GM21367 (cell line): ENCODE results near the gene SLC27A4.

ENCODE experiments used
- ATAC-seq: cut with Tn5 transposase; IDR thresholded peaks from one replicate; pipeline ENCODE4 v1.9.1; 2021; ENCODE audit not compliant: unreplicated experiment

SLC27A4 gene

GRCh38 chr9:128361986-128362646, 21.8 kb downstream of the SLC27A4 start:
- ATAC-seq: peak; percentile 60

DNA sequence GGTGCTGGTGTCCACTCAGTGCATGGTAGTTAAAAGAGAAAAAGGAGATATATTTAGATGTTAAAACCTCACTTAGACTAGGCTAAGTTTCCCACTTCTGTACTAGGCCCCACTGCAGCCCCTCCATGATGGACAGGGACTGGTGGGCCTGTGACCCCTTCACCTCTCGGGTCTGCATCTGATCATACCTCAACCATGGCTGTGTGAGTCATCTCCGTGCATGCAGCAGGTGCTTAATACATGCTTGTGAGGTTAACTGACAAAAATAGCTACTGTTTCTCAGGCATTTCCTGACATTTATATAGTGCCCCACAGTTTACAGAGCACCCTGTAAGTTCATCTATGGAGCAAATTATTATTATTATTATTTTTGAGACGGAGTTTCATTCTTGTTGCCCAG, 22.4 kb downstream of the SLC27A4 start:
- ATAC-seq: no peak

DNA sequence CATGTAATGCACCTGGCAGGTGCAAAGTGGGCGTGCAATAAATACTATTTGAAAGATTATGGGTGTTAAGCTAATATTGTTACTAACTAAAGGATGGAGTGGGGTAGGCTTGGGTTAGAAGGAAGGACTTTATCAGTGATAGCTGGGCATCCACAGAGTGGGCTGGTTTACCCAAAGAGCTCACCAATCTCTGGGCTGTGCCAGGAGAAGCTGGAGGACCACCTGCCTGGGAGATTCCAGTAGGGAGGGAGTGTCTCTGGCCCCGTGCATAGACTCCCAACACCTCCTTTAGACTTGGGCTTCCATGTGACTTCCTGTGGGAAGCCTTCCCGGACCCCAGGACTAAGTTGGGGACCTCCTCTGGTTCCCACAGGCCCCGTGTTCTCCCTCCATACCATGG, 25.2 kb downstream of the SLC27A4 start:
- no peak for ATAC-seq

DNA sequence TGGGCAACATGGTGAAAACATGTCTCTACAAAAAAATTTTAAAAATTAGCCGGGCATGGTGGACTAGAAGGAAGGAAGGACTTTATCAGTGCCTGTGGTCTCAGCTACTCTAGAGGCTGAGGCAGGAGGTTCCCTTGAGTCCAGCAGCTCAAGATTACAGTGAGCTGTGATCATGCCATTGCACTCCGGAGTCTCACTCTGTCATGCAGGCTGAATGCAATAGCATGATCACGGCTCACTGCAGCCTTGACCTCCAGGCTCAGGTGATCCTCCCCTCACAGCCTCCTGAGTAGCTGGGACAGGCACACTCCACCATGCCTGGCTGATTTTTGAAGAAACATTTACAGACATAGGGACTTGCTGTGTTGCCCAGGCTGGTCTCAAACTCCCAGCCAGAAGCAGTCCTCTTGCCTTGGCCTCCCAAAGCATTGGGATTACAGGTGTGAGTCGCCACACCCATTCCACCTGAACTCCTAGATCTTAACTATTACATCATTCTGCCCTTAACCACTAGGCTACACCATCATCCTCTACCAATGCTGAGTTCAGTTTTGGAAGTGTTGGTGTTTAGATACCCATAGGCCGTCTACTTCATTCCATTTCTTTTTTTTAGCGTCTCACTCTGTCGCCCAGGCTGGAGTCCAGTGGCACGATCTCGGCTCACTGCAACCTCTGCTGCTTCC, 28.8 kb downstream of the SLC27A4 start:
- ATAC-seq: no peak

DNA sequence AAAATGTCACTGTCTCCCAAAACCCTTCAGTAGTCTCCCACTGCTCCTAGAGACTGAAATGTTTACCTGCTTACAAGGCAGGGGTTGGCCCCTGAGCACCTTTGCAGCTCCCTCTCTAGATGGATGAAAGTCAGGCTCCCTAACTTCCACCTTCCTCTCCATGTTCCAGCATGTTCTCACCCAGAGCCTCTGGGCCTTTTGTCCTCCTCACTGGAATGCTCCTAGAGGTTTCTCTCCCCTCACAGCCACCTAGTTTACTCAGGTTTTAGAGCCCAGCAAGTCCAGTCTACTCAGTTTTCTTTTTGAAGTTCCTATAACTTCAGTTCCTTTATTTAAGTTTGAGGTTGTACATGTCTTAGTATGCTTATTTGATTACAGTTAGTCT, 30.0 kb downstream of the SLC27A4 start:
- ATAC-seq: no peak

DNA sequence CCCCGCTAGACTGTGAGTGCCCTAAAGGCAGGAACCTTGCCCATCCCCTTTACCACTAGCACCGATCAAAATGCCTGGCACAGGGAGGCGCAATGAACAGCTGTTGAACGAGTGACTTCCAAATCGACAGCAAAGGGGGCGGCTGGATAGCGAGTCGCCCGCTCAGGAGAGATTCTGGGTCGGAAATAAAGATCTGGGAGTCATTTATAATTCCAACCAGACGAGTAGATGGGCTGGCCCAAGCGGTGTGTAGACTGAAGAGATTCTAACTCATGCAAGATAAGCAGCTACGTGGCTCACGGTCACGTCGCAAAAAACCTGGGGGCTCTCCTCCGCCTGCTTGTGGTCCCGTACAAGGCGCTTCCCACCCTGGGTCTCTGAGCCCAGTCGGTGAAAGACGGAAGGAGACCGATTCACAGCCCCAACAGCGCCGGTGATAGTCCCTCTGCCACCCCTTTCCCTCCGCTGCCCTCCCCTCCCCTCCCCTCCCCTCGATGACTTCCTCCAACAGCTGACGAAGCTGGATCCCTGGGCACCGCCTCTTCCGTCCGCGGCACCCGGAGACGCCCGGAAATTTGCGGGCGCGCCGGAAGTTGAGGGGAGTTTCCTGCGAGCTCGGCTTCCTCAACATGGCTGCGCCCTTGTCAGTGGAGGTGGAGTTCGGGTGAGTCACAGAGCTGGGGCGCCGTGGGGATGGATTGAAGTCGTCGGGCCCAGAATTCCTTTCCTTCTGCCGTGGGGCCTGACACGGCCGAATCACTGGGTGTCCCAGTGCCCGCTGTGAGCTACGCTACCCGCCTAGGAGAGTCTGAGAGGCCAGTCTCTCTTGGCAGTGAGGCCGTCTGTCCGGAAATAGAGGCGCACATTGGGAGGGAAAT, 30.7 kb downstream of the SLC27A4 start, which contains the start of gene URM1:
Gene URM1 (plus strand): TSS at position 623 of the 878 bp plus-strand sequence. CDS start 7 bp downstream, at position 630.
- peak; percentile 82 for ATAC-seq

- no peak for ATAC-seq
Measured at GRCh38 chr9:128371630-128372117, 31.3 kb downstream of the SLC27A4 start.

DNA sequence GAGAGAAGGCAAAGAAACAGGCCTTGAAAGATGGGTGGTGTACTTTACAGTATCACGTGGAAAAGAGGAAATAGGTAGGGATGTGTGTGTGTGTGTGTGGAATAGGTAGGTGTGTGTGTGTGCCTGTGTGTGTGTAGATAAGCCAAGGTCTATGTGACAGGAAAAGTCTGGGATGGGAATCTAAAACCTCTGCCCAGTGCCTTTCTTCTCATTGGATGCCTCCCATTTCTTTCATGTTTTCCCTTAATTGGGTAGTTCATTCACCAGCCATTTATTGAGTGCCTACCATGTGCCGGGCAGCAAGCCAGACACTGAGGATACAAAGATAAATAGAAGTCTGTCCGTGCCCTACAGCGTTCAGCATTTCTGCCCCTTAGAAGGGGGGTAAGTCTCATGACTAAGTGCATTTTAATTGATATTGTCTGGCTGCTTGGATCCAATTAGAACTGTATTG, 31.9 kb downstream of the SLC27A4 start:
- no peak for ATAC-seq

- ATAC-seq: no peak
Measured at GRCh38 chr9:128372784-128373183, 32.5 kb downstream of the SLC27A4 start.

DNA sequence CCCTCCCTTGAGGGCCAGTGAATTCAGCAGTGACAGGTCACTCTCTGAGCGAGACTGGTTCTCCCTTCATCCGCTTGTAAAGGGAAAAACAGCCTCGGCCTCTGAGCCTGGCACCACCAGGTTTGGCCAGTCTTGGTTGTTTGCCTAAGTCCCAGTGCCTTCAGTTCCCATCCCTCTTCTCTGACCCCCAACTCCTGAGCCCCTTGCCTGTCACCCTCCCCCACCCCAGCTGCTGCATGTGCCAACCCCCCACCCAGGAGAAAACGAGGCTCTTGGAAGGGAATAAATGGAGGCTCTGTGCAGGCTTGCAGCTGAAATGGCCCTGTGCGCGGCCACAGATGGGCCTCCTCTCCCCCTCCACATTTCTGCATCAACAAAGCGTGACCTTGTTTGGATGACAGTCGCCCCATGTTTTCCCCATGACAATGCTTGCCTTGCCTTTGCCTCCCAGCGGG, 33.9 kb downstream of the SLC27A4 start:
- no peak for ATAC-seq

- ATAC-seq: no peak
Measured at GRCh38 chr9:128375865-128376264, 35.5 kb downstream of the SLC27A4 start.

DNA sequence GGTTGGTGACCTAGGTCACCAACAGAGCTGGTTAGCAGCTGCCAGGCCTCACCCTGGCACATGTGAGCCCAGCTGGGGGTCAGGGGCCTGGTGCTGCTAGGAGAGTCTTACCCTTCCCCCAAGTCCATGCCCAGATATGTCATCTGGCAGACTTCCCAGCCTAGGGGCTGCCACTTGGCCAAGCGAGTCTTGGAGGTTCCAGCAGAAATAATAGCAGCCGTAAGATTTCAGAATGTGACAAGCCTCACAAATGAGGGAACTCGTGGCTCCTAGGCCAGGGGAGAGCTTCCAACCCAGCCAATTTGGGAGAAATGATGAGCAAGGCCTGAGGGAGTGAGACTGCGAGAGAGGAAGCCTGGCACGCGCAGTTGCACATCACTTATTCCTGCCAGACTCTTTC, 41.9 kb downstream of the SLC27A4 start:
- ATAC-seq: no peak

DNA sequence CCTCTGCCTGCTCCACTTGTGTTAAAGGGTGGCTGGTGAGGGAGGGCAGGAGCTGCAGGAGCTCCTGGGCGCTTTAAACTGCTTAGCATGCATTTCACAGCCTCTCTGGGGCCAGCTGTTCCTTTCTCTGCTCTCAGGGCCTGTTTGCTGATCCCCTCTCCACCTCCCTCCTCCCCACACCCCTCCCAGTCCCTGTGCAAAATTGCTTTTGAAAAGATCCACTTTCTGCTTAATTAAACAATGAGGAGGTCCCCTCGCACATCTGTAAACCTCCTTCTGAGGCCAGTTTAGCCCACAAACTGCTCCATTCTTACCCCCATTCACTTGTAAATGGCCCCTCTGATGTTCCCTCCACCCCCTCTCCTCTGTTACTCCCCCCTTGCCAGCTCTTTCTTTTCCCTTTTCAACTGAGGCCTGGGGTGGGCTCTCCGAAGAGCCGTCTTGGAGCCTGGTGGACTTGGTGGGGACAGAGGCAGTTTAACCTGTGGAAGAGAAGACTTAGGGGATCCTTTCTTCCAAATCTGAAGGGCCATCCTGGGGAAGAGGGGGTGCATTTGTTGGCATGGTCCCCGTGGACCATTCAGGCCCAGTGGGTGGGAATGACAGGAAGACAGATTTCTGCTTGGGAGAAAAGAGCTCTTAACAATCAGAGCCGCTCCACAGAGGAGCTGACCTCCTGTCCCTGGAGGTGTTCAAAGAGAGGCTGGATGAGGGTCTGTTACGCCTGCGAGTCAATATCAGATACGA, 42.9 kb downstream of the SLC27A4 start:
- no peak for ATAC-seq

- no peak for ATAC-seq
Measured at GRCh38 chr9:128383791-128384190, 43.5 kb downstream of the SLC27A4 start.

DNA sequence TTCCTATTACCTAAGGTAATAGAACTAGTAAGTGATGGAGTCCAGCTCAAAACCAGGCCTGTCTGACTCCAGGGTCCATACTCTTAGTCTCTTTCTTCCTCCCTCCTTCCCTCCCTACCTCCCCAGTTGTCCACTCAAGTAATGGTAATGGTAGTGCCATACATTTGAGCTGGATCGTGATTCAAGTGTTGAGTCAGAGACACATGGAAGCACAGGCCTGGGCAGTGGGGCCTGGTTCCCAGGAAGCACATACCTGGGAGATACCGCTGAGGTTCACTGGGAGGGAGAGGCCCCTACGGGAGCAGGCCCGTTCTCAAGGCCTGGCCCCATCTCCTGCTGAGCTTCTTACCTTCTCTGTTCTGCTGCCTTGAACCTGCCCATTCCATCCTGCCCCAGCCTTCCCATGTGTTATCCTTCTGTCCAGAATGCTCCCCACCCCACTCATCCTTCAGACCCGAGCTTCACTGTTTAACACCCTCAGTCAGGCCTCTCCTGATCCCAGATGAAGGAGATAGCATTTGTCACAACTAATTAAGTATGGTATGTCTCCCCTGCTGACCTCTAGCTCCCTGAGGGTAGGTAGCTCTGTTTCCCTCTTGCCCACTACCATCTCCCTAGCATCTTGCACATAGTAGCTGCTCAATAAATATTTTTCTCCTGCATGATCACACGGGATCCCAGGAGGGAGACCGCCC, 44.6 kb downstream of the SLC27A4 start:
- ATAC-seq: no peak

DNA sequence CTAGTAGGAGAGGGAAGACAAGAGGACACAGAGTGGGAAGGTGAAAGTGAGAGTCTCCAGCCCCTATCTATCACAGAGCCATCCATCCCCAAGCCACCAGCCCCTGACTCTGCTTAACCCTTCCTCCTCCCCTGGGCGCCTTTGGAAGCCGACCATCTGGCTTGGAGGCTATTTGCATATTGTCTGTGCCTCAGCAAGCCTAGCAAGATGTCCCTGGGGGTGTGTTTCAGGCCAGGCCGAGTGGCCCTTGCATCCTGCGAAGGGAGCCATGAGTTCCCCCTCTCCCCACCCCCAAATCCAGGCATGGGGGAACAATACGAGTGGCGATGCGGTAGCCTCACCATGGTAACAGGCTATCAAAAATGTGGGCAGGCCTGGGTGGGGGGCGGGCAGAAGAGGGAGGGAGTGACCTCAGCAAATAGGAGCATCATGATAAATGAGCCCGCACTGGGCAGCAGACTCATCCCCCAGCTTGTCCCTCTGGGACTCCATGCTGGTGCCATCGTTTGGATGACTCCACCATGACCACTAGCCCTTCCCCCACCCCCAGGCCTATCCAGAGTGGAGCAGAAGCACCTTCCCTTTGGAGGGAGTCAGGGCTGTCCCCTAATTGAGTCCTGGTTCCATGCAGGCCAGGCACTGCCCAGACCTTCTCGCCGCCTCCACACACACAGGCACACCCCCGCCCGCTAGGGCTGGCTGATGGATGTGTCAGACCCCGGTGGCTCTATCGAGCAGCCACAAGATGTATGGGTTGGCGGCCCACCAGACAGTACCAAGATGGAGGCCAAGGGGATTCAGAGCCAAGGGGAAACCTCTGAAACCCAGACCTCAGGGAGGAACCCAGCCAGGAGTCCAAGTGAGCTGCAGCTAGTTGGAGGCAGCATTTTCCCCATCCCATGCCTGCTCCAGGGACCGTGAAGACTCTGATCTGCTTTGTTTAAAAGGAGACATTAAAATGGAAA, 45.5 kb downstream of the SLC27A4 start:
- no peak for ATAC-seq

GRCh38 chr9:128388150-128388549, 47.8 kb downstream of the SLC27A4 start:
- ATAC-seq: no peak

- ATAC-seq: no peak
Measured at GRCh38 chr9:128389395-128390149, 49.2 kb downstream of the SLC27A4 start.
